Rectal smooth muscle tissue (tissue), 1 donor: ENCODE data around the gene UNC5CL.
"Not testable (repeated sequence)": the region's sequence is repeated elsewhere in the genome, so short reads cannot be mapped to it uniquely, and the experiment has no call there.

Source experiments
- H3K27ac ChIP-seq: one replicate; pipeline ENCODE4 v1.7.0; 2013; ENCODE audit warnings: low read depth, low read length, inconsistent platforms
- H3K27me3 ChIP-seq: one replicate; pipeline ENCODE4 v1.7.0; 2013; ENCODE audit warnings: low read length; ENCODE audit not compliant: control insufficient read depth, insufficient read depth
- H3K36me3 ChIP-seq: one replicate; pipeline ENCODE4 v1.7.0; 2013; ENCODE audit warnings: low read length; ENCODE audit not compliant: control insufficient read depth, insufficient read depth
- H3K4me1 ChIP-seq: one replicate; pipeline ENCODE4 v1.7.0; 2013; ENCODE audit warnings: low read length; ENCODE audit not compliant: control insufficient read depth, insufficient read depth
- H3K4me3 ChIP-seq: one replicate; pipeline ENCODE4 v1.7.0; 2013; ENCODE audit warnings: low read length
- H3K9ac ChIP-seq: one replicate; pipeline ENCODE4 v1.7.0; 2013; ENCODE audit warnings: low read length

UNC5CL gene

DNA sequence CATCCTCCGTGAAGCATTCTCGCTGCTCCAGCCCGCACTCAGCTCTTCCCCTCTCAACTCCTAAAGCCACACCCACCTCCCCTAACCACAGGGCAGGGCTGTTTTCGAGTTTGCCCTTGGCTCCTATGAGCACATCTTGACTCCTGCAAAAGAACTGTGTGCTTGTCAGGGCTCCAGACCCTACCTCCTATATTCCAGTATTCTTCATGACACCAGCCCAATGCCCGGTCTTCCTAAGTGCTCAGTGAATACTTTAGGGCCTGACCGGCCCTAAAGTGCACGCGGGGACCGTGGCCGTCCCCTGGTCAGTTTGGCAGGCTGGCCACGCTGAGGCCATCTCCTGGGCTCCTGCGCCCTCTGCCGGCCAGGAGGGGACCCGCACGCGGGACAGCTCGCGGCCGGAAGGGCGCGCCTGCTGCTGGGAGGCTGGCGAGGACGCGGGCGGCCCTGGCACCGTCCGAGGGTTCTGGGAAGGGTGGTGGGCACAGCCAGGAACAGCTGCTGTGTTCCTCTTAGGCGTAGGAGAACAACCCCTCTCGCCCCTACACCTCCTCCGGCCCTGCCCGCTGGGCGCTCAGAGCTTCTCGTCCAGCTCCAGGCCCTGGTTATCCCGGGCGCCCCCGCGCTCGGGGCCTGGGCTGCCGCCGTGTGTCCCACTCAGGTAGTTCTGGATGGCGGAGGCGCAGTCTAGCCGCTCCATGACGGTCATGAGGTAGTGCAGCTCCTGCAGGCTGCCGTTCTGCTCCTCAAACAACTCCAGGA, 11.0 kb downstream of the UNC5CL start:
- Histone ChIP-seq H3K9ac (peak overlapping the region; percentile 41), H3K4me1 (no peaks in the 10 kb centered on the region), H3K27me3 (no peaks in the 10 kb centered on the region), H3K36me3 (no peaks in the 10 kb centered on the region), H3K27ac (peak overlapping the region; percentile 12), H3K4me3 (peak overlapping the region; percentile 73)

DNA sequence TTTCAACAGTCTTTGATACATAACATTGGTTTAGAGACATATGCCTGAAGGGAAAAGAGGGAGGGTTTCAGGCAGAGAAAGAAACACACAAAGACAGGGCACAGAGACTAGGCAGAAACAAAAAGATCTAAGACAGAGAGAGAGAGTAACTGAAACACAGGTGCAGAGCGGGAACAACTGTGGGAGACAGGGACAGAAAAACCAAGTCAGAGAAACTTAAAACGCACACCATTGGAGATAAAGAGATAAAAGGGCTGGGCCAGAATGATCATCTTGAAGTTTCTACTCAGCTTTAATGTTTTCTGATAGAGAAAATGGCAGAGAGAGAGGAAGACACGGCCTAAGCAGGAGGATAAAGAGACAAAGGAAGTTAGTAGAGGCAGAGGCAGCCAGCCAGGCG, 11.8 kb downstream of the UNC5CL start:
- Histone ChIP-seq H3K4me1 (no peaks in the 10 kb centered on the region), H3K27me3 (no peaks in the 10 kb centered on the region), H3K4me3 (peak overlapping the region; percentile 73), H3K36me3 (no peaks in the 10 kb centered on the region), H3K27ac (no peak overlapping the region), H3K9ac (no peak overlapping the region)

DNA sequence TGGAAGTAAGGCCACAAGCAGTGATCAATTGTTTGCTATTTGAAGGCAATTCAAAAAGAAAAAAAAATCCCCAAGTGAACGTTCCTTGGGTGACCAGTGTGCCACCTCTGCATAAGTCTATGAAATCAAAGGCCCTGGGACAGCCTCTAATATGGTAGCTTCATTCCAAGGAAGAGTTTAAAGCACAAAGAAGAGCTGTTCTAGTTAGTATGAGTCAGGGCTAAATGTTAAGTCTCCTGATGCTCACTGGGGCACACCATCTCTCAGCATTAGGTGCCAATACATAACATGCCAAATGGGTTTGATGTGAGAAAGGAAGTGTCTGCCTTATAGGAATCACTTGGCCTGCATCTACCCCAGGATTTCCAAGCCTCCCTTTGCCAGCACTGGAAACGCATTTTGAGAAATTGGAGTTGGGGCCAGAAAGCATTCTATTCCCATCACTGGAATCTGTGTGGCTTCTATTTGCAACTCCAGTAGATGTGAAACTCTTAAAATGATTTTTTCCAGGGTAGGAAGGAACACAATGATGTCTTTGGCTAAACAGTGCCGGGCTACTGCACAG, 13.0 kb downstream of the UNC5CL start:
- Histone ChIP-seq H3K36me3 (no peaks in the 10 kb centered on the region), H3K9ac (no peak overlapping the region), H3K27ac (no peak overlapping the region), H3K4me1 (no peaks in the 10 kb centered on the region), H3K4me3 (no peak overlapping the region), H3K27me3 (no peaks in the 10 kb centered on the region)

DNA sequence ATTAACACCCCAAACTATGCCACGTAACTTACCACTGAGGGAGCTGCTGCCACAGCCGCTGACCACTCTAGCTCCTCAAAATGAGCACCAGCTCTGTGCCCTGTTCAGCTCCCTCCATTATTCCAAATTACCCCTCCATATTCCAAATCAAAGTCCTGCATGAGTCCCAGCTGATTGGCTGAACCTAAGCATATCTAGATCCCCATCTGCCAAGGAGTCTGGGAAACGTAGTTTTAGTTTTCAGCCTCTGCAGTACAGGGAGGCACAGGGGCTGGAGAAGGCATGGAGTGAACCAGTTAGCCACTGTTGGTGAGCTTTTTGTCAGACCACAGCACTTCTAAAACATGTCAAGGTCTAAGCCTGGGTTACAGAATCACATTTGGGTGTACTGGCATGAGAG, 15.9 kb downstream of the UNC5CL start:
- no peak overlapping the region for H3K27ac ChIP-seq
- no peaks in the 10 kb centered on the region for H3K36me3 ChIP-seq
- H3K9ac ChIP-seq = no peak overlapping the region
- no peaks in the 10 kb centered on the region for H3K27me3 ChIP-seq
- H3K4me3 ChIP-seq = no peak overlapping the region
- H3K4me1 ChIP-seq = no peaks in the 10 kb centered on the region

- Histone ChIP-seq H3K27me3 (no peaks in the 10 kb centered on the region), H3K27ac (no peak overlapping the region), H3K4me3 (no peak overlapping the region), H3K4me1 (no peaks in the 10 kb centered on the region), H3K9ac (no peak overlapping the region), H3K36me3 (no peaks in the 10 kb centered on the region)
Measured at GRCh38 chr6:41022294-41022693, 16.7 kb downstream of the UNC5CL start.

DNA sequence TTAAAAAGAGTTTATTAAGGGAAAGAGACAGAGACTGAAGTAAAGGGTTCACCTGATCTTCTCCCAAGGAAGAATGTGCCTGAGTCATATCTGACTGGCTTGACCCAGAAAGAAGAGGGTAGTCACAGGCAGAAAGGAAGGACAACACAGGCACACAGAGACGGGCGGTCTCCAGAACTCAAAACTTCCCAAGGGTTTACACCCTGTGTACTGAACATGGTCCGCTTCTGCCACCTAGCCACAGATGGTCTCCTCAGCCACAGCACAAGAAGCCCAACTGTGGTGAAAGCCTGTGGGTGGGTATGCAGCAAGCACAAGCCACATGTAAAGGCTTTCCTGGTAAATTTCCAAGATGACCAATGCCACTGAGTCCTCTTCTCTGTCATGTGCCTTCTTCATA, 17.2 kb downstream of the UNC5CL start:
- Histone ChIP-seq H3K27me3 (no peaks in the 10 kb centered on the region), H3K9ac (no peak overlapping the region), H3K4me3 (no peak overlapping the region), H3K27ac (no peak overlapping the region), H3K4me1 (no peaks in the 10 kb centered on the region), H3K36me3 (no peaks in the 10 kb centered on the region)

- Histone ChIP-seq H3K36me3 (no peaks in the 10 kb centered on the region), H3K9ac (no peak overlapping the region), H3K4me3 (no peak overlapping the region), H3K27ac (no peak overlapping the region), H3K27me3 (no peaks in the 10 kb centered on the region), H3K4me1 (no peaks in the 10 kb centered on the region)
Measured at GRCh38 chr6:41017663-41018062, 21.4 kb downstream of the UNC5CL start.

GRCh38 chr6:41015860-41016259, 23.2 kb downstream of the UNC5CL start:
- not testable (repeated sequence) for H3K27me3 ChIP-seq, H3K4me1 ChIP-seq, H3K27ac ChIP-seq, H3K9ac ChIP-seq, H3K36me3 ChIP-seq, H3K4me3 ChIP-seq

DNA sequence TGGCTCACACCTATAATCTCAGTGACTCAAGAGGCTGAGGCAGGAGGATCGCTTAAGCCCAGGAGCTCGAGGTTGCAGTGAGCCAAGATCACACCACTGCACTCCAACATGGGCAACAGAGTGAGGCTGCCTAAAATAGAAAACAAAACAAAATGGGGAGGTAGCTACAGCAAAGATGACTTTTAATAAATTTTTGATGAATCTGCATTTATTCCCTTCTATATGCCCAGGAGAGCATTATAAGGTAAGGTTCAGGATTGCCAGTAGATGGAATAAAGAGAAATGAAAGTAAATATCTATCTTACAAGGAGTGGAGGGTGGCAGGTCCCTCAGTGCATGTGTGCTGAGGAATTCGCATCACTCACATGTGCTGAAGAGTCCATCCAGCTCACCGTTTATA, 24.2 kb downstream of the UNC5CL start:
- no peak overlapping the region for H3K4me3 ChIP-seq
- H3K27ac ChIP-seq = no peak overlapping the region
- H3K4me1 ChIP-seq = no peaks in the 10 kb centered on the region
- no peaks in the 10 kb centered on the region for H3K27me3 ChIP-seq
- no peaks in the 10 kb centered on the region for H3K36me3 ChIP-seq
- no peak overlapping the region for H3K9ac ChIP-seq

- no peak overlapping the region for H3K4me3 ChIP-seq
- no peak overlapping the region for H3K27ac ChIP-seq
- no peaks in the 10 kb centered on the region for H3K27me3 ChIP-seq
- H3K9ac ChIP-seq = no peak overlapping the region
- H3K36me3 ChIP-seq = no peaks in the 10 kb centered on the region
- no peaks in the 10 kb centered on the region for H3K4me1 ChIP-seq
Measured at GRCh38 chr6:41013466-41014153, 25.4 kb downstream of the UNC5CL start.

- H3K4me1 ChIP-seq = no peaks in the 10 kb centered on the region
- H3K4me3 ChIP-seq = no peak overlapping the region
- no peaks in the 10 kb centered on the region for H3K27me3 ChIP-seq
- H3K27ac ChIP-seq = no peak overlapping the region
- no peaks in the 10 kb centered on the region for H3K36me3 ChIP-seq
- H3K9ac ChIP-seq = no peak overlapping the region
Measured at GRCh38 chr6:41011673-41012072, 27.3 kb downstream of the UNC5CL start.

- Histone ChIP-seq H3K4me3 (no peak overlapping the region), H3K4me1 (no peaks in the 10 kb centered on the region), H3K9ac (no peak overlapping the region), H3K27me3 (no peaks in the 10 kb centered on the region), H3K36me3 (no peaks in the 10 kb centered on the region), H3K27ac (no peak overlapping the region)
Measured at GRCh38 chr6:41009669-41010068, 29.4 kb downstream of the UNC5CL start.

DNA sequence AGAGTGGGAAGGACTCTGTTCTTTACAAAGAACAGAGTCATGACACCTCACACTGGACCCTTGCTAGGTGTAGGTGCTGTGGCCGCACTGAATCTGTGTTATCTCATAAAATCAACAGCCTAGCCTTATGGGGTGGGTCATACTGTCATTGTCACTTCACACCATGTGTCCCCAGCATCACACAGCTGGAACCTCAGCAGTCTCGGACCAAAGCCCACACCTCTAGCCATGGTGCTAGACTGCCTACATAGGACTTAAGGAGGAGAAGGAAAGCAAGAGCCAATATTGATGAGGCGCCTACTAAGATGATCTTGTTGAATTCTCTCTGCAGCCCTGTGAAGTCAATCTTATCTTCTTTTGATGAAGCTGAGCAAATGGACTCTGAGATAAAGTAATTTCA, 31.0 kb downstream of the UNC5CL start:
- no peak overlapping the region for H3K9ac ChIP-seq
- H3K27ac ChIP-seq = no peak overlapping the region
- no peak overlapping the region for H3K4me3 ChIP-seq
- H3K27me3 ChIP-seq = no peaks in the 10 kb centered on the region
- no peaks in the 10 kb centered on the region for H3K4me1 ChIP-seq
- no peaks in the 10 kb centered on the region for H3K36me3 ChIP-seq
